Stimulated activated CD4-positive, alpha-beta T cell treated with anti-CD3 and anti-CD28 coated beads, Interleukin-15, amount 100 ng/mL, for 24 hours (primary cell): ENCODE measurements around the gene SPIRE1.
"Not testable (repeated sequence)": the region's sequence is repeated elsewhere in the genome, so short reads cannot be mapped to it uniquely, and the experiment has no call there.

Source experiments
- DNase-seq: peaks from one replicate; pipeline ENCODE4 v3.0.0-alpha.2; 2020

The SPIRE1 gene

DNA sequence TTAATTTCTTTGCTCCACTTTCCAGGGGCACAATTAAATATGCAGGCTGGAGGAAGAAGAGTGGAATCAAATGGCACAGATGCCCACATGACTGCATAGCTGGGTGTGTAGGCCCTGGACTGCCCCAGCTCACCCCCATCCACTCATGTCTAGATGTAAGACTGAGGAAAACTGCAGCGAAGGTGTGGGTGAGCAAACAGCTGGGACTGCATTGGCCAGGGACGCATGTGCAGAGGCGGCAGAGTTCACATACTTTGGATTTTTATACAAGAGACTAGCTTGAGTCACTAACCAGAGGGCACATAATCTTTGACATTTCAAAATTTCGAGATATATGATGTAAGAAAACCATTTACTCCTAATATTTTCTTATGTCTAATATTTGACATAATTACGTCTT is 60.1 kb downstream of the SPIRE1 start:
- DNase-seq = no peak

DNA sequence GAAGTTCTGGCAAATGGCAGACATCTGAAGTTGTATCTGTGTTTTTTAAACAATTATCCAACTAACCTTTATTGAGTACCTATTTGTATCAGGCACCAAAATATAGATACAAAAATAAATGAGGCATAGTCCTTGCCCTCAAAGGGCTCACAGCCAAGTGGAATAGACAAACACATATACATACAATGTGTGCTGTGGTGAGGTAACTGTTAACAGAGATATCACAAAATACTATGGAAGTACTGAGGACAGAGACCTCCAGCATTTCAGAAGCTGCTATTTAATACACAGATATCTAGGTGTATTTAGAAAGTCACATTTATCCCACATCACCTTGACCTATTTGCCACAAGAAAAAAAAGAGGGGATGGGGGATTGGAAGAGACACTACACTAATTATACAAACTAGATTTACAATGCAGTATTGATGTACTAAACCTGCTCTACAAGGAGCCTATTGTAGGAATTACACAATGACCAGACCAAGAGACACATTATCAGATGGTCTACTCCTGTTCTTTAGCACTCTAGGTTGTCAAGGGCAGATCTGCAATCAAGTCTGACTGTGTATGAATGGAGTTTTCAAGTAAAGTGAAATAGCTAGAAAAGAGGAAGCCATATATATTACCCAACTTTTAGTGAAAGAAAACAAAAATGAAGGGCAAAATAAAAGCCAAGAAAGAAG is 62.2 kb downstream of the SPIRE1 start:
- no peak for DNase-seq

DNA sequence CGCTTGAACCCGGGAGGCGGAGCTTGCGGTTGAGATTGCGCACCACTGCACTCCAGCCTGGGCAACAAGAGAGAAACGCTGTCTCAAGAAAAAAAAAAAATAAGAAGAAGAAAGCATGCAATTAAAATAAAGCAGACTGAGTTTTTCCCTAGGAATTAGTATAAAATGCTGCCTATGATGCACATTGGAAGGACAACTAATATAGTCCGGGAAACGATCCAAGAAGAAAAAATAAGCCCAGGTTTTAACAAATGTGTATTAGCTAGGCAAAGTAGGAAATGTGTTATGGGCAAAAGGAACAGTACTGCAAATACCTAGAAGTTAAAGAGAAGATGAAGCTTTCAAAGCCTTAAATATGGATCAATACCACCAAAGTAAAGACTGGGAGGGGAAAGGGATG is 64.0 kb downstream of the SPIRE1 start:
- no peak for DNase-seq

DNA sequence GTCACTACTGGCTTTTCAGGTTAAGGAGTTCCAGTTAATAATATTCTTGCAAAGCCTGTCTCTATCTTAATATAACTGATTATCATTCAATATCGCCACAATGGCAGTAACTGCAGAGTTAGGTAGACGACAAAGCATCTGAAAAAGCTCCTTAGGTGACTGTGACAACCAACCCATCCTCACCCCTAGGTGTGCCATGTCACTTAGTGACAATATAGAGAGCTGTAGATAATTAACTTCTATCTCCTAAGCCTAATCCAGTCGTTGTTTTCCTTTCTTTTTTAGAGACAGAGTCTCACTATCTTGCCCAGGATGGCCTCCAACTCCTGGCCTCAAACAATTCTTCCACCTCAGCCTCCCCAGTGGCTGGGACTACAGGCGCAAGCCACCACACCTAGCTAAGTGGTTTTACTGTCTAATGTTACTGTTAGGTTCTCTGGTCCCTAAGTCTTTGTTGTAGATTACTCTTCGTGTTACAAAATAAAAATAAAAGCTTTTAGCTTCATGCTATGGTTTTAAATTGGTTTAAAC is 65.2 kb downstream of the SPIRE1 start:
- no peak for DNase-seq

DNA sequence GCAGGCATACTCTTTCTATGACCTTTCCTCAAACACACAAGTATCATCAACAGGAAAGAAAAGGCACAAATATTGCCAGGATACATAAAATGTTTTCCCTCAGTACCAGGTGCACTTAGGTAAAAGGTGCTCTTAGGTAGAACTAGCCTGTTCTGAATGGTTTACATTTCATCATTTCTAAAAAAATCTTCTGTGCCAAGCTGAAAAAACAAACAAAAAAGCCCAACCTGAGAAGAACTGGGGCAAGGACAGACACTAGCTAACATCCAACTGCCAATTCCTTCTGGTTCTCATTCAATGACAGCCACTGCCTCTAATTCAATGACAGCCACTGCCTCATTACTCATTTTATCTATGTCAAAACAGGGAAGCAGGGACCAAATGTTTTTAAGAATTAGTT is 68.5 kb downstream of the SPIRE1 start:
- no peak for DNase-seq

DNA sequence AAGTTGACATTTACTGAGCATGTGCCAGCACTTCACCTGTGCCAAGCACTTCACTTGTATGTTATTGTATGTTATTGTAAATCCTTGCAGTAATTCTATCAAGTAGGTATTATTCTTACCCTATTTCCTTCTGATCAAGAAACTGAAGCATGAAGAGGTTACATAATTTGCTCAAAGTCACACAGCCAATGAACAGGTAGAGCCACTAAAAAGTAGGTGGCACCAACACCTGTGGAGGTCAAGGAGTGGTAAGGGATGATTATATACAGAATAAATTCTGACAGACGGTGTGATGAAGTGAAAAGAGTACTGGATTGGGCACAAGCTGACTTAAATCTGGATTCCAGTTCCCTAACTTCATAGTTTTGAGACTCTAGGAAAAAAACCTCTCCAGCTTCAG is 71.0 kb downstream of the SPIRE1 start:
- no peak for DNase-seq

DNA sequence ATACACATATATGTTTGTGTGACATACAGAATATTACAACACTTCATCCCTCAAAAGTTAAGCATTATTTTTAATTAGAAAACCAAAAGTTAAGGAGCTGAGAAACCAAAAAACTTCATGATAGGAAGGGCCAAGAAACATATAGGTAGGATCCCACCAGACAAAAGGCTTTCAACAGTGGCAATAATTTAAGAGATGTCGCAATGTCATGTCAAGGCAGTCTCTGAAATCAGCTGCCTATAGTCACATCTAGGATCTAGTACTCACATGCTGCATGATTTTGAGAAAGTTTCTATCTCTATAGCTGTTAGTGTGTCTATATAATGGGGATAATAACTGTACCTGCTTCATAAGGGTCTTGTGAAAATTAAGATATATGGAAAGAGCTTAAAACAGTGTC is 72.7 kb downstream of the SPIRE1 start:
- DNase-seq = no peak

DNA sequence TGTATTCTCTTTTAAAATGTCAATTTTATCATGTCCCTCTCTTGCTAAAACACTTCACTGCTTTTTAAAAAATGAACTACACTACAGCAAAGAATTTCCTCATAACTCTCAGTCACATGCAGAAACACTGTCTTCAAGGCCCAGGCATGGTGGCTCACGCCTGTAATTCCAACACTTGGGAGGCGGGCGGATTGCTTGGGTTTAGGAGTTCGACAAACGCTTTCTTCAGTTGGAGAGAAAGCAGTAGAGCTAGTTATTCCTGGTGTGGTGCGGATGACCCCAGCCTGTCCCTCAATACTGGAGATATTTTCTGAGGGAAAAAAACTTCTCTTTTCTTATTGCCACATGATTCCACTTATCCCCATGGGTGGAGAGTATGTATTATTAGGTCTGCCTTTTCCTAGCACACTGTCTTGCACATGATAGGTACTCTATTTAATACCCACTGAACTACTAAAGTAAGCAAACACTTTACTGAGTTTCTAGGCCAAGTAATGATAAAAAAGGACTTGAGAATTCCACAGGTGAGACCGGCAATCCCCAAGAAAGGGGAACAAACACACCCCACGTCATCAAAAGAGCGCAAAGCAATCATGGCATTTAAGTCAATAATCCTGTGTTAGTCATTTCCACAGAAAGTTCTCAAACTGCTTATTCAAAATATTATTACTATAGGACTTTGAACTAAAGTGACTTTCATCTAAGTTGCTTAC is 77.1 kb downstream of the SPIRE1 start:
- DNase-seq = no peak

DNA sequence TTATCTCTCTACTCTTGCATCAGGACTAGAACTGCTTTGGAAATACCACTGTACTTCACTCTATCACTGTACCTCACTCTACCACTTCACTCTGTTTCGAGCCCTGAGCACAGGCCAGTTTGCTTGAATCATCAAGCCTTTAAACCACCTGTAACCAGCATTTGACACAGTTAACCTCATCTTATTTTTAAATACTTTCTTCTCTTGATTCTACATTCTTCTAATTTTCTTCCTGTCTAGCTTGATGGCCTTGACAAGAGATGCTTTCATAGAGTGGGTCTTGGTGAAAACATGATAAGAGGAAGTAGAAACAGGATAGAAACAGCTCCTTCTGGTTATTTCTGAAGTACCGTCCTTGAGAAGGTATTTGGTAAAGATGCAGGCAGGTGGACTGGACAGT is 78.1 kb downstream of the SPIRE1 start:
- no peak for DNase-seq

DNA sequence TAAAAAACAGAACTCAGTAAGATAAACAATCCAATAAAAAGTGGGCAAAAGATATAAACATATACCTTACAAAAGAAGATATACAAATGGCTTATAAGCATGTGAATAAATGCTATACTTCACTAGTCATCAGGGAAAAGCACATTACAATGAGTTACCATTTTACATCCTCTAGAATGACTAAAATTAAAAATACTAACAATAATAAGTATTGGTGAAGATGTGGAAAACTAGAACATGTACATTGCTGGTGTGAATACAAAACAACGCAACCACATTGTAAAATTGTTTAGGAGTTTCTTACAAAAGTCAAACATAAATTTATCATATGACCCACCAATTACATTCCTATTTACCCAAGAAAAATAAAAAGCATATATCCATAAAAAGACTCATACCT is 80.1 kb downstream of the SPIRE1 start:
- DNase-seq = no peak

DNA sequence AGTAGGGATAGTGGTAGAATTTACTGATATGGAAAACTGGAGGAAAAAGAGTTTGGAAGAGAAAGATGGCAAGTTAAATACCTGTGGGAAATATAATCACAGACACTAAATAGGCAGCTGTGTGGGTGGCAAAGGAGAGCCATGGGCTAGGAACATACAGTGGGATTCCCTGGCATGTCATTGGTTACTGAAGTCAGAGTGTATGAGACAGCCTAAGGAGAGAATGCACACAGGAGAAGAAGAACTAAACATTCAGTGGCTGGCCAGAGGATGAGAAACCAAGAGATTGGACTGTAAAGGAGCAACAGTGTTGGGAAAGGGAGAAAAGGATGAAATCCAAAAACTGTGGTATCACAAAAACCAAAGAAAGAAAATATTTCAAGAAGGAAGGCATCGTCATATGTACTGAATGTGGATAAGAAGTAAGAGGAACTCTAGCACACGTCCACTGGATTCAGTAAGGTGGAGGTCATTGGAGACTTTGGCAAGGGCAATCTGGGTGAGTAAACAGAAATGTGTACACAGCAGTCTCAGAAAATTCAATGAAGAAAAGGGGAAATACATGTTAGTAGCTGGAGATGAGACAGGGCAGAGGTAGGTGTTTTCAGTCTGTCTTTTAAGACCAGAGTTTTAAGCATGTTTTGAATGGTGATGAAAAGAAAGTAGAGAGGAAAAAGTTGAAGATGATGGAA is 83.3 kb downstream of the SPIRE1 start:
- DNase-seq = no peak

DNA sequence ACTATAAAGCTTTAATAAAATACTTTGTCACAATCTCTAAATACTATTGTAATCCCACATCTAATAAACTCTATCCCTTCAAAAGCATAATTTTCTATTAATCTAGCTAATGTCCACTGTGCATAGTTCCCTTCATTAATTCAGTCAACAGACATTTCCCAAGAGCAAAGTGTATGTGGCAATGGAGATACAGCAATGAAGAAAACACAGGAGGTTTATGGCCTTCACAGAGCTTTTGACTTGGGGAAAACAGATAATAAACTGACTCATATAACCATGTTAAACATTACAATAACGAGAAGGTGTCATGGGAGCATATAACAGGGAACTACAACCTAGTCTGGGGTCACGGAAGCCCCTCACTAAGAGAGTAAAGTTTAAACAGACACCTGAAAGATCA is 86.3 kb downstream of the SPIRE1 start:
- DNase-seq = no peak

DNA sequence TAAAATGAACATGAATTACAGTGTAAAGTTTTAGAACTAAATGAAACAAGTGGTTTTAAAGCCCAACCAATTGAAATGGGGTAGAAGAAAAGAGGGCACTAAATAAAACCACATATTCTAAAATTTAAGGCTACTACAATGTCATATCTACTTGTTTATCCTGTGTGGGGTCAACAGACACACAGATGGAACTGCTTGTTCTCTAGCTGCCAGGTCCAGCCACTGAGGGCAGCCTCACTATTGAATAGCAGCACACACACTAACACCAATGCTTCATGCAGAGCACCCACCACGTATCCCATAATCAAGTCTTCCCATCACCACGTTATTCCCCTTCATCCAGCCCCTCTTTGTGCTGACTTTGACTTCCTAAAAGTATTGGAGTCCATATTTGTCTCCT is 88.1 kb downstream of the SPIRE1 start:
- no peak for DNase-seq

DNA sequence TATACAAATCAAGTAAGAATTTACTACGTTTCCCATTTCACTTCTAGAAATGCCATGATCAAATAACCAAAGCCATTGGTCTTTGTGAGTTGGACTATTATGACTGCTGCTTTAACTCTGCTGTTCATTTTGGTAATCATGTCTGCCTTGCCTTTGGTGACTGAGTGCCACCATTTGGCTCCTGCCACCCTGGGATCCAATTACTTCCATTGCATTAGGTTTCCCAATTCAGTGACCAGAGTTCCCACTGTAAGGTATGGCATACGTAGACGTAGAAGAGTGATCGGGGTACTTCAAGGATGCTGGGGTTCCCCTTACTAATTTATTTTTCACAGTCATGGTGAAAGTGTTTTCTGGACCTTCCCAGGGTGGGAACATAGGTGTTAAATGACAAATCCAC is 90.1 kb downstream of the SPIRE1 start:
- no peak for DNase-seq

DNA sequence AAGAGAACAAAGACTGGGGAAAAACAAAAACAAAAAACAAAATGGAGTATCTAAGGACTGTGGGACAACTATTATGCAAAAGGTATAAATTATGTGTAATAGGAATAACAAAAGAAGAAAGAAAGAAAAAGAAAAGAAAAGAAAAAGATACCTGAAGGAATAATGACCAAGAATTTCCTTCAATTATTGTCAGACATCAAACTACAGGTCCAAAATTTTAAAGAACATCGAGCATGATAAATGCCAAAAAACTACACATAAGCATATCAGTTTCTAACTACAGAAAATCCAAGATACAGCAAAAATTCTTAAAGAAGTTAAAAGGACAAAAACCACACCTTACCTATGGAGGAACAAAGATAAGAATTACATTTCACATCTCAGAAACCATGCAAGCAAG is 93.0 kb downstream of the SPIRE1 start:
- no peak for DNase-seq

DNA sequence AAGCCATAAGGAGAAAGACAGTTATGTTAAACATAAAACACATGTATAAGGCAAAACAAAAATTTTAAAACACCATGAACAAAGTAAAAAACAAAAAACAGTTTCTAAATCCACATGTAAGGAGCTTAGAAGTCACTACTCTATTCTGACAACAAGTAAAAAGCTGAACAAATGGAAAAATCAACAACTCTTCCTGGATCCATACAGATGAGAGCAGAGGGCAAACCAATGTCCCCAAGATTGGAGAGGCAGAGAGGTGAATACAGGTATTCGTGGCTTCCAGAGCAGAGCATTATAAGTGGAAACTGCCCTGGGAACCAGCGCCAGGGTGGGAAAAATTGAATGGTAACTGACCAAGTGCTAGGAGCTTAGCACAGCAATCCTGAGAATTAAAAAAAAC is 93.5 kb downstream of the SPIRE1 start:
- DNase-seq = no peak

DNA sequence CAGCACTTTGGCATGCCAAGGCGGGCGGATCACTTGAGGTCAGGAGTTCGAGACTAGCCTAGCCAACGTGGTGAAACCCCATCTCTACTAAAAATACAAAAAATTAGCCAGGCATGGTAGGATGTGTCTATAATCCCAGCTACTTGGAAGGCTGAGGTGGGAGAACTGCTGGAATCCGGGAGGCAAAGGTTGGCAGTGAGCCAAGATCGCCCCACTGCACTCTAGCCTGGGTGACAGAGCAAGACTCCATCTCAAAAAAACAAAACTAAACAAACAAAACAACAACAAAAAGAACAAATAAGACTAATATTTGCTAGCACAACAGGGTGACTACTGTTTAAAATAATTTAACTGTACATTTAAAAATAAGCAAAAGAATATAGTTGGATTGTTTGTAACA is 97.3 kb downstream of the SPIRE1 start:
- not testable (repeated sequence) for DNase-seq

DNA sequence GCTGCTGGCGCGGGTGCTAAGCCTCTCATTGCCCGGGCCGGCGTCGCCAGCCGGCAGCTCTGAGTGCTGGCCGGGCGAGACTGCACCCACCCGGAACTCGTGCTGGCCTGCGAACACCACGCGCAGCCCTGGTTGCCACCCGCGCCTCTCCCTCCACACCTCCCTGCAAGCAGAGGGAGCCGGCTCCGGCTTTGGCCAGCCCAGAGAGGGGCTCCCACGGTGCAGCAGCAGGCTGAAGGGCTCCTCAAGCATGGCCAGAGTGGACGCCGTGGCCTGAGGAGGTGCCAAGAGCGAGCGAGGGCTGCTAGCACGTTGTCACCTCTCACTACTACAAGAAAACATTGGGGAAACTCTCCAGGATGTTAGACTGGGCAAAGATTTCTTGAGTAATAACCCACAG is 98.6 kb downstream of the SPIRE1 start:
- DNase-seq = no peak

DNA sequence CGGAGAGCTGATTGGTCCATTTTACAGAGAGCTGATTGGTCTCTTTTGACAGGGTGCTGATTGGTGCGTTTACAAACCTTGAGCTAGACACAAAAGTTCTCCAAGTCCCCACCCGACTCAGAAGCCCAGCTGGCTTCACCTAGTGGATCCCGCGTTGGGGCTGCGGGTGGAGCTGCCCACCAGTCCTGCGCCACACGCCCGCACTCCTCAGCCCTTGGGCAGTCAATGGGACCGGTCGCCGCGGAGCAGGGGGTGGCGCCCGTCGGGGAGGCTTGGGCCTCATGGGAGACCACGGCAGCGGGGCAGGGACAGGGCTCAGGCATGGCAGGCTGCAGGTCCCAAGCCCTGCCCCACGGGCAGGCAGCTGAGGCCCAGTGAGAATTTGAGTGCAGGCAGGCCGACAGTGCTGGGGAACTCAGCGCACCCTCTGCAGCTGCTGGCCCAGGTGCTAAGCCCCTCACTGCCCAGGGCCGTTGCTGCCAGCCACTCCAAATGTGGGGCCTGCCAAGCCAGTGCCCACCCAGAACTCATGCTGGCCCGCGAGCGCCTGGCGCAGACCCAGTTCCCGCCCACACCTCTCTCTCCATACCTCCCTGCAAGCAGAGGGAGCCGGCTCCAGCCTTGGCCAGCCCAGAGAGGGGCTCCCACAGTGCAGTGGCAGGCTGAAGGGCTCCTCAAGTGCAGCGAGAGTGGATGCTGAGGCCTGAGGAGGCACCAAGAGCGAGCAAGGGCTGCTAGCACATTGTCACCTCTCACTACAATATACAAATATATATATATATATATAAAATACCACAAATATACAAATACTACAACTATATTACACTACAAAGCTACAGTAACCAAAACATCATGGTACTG is 100.7 kb downstream of the SPIRE1 start:
- no peak for DNase-seq

DNA sequence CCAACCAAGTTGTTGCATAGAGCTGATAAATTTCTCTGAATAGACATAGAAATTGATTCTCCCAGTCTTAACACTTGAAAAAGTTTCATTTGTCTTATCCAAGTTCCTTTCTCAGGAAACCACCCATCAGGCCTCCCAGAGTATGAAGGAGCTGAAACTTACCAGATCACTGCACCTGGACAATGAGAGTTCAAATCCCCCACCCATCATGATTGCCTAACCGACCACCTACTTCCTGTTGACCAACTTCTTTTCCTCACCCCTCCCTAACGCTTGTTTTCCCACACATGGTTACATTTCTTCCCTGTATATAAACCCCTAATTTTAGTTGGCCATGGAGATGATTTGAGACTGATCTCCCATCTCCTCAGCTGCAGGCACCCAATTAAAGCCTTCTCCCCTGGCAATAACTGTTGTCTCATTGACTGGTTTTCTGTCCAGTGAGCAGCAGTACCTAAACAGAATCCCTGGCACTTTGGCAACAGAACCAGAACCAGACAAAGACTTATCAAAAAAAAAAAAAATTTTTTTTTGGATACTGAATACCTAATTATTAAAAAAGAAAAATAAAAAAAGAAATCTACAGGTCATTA is 103.0 kb downstream of the SPIRE1 start:
- DNase-seq = no peak

DNA sequence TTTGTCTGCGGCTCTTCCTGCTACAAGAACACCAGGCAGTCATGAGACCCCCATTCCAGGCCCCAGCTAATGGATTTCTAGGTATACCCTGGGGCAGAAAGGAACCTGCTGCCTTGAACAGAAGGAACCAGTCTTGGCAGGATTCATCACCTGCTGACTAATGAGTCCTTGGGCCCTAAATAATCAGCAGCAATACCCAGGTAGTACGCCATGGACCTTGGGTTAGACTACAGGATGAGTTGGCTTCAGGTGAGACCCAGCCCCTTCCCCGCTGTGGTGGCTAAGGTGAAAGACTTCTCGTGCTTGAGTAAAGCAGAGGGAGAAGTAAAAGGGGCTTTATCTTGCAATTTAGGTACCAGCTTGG is 105.0 kb downstream of the SPIRE1 start:
- no peak for DNase-seq

DNA sequence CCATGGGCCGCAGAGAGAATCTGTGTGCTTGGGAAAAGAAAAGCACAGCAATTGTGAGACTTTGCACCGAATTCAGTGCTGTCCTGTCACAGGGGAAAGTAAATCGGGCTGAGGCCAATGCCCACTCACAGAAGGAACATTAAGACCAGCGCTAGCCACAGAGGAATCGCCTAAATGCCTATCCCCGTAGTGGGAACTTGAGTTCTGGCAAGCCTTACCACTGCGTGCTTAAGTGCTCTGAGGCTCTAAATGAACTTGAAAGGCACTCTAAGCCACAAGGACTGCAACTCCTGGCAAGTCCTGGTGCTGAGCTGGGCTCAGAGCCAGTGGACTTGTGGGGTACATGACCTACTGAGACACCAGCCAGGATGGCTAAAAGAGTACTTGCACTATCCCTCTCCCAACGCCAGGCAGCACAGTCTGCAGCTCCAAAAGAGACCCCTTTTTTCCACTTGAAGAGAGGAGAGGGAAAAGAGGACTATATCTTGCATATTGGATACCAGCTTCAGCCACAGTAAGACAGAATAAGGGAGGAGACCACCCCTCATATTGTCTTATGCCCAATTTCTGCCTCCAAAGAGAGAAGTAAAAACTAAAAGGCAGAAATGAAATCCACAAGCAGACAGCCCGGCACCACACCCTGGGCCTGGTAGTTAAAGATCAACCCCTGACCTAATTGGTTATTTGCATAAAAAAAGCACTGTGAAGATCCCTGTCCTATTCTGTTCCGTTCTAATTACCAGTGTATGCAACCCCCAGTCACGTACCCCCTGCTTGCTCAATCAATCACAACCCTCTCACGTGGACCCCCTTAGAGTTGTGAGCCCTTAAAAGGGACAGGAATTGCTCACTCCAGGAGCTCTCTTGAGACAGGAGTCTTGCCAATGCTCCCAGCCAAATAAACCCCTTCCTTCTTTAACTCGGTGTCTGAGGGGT is 105.7 kb downstream of the SPIRE1 start:
- not testable (repeated sequence) for DNase-seq
